ENCODE data around the gene TAS1R2.
"Not testable (repeated sequence)": the region's sequence is repeated elsewhere in the genome, so short reads cannot be mapped to it uniquely, and the experiment has no call there.

TAS1R2 gene

DNA sequence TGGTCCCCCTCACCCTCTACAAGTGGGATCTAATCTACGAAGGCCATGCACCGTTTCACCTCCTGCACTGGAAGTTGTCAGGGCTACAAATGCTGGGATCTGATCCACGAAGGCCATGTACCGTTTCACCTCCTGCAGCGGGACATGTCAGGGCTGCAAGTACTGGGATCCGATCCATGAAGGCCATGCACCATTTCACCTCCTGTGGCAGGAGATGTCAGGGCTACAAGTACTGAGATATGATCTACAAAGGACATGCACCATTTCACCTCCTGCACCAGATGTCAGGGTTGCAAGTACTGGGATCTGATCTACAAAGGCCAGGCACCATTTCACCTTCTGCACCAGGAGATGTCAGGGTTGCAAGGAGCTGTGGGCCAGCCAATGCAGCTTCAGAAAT, 35.9 kb upstream of the TAS1R2 start:
- Mint-ChIP-seq H3K36me3 (ENCODE audit: insufficient read depth) (peaks cover 2% of the 10 kb centered on the region), H3K27ac (ENCODE audit: low read depth) (no peak overlapping the region), H3K27me3 (no peaks in the 10 kb centered on the region), H3K9me3 (no peaks in the 10 kb centered on the region), H3K4me3 (no peak overlapping the region), H3K4me1 (no peaks in the 10 kb centered on the region)
- no peak for ATAC-seq (replicated peaks; ENCODE audit: extremely low read depth, poor library complexity, severe bottlenecking)
- DNase-seq (ENCODE audit: low spot score in 2 of 2): no peak

DNA sequence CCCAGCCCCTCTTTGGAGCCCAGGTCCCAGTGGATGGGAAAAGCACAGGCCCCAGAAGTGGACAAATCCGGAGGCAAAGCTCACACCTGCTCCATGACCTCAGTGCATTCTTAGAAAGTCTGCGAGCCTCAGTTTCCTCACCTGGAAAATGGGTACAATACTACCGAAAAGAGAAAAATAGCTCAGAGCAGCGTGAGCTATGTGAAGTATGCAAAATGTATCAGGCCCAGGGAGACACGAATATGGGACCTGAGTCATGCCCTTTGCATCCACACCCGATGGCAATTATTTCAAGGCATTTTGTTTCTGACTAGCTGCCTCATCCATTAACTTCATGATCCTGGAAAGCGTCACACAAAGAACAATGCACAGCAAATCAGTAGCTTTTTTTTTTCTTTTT, 33.7 kb upstream of the TAS1R2 start:
- Mint-ChIP-seq H3K27ac (ENCODE audit: low read depth) (no peak overlapping the region), H3K36me3 (ENCODE audit: insufficient read depth) (peaks cover 2% of the 10 kb centered on the region), H3K27me3 (no peaks in the 10 kb centered on the region), H3K4me3 (no peak overlapping the region), H3K4me1 (no peaks in the 10 kb centered on the region), H3K9me3 (no peaks in the 10 kb centered on the region)
- DNase-seq (ENCODE audit: low spot score in 2 of 2) (no peak), ATAC-seq (replicated peaks; ENCODE audit: extremely low read depth, poor library complexity, severe bottlenecking) (no peak)

DNA sequence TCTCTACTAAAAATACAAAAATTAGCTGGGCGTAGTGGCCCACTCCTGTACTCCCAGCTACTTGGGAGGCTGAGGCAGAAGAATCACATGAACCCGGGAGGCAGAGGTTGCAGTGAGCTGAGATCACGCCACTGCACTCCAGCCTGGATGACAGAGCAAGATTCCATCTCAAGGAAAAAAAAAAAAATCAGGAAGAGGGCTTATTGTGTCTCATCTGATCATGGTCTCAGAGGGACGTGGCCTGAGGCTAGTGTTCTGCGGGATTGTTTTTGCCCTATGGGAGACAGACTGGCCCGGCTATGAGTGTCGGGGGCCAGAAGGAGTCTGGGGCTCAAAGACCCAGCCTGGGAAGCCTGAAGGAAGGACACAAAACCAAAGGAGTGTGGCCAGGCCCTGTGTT, 32.4 kb upstream of the TAS1R2 start:
- H3K4me1 Mint-ChIP-seq; ATAC-seq (replicated peaks; ENCODE audit: extremely low read depth, poor library complexity, severe bottlenecking); DNase-seq (ENCODE audit: low spot score in 2 of 2); H3K4me3 Mint-ChIP-seq; H3K27me3 Mint-ChIP-seq; H3K36me3 Mint-ChIP-seq (ENCODE audit: insufficient read depth); H3K9me3 Mint-ChIP-seq: not testable (repeated sequence)
- peak overlapping the region; percentile 60 for H3K27ac Mint-ChIP-seq (ENCODE audit: low read depth)

DNA sequence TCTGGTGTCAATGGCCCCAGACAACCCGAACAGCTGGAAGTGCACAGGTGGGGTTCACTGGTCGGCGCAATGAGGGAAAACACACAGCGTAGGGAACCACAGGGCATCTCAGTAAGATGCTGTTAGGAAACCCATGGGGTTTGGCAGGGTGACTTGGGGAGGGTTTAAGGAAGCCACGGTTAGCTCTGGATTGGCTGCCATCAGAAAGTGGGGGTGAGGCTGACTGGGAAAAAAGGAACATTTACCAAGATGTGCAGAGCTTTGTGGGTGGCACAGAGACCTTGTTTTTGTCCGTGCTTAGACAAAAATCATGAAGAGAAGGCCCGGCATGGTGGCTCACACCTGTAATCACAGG, 31.9 kb upstream of the TAS1R2 start:
- Mint-ChIP-seq H3K4me3 (no peak overlapping the region), H3K4me1 (no peaks in the 10 kb centered on the region), H3K9me3 (no peaks in the 10 kb centered on the region), H3K36me3 (ENCODE audit: insufficient read depth) (no peaks in the 10 kb centered on the region), H3K27me3 (no peaks in the 10 kb centered on the region), H3K27ac (ENCODE audit: low read depth) (no peak overlapping the region)
- DNase-seq (ENCODE audit: low spot score in 2 of 2) (no peak), ATAC-seq (replicated peaks; ENCODE audit: extremely low read depth, poor library complexity, severe bottlenecking) (no peak)

DNA sequence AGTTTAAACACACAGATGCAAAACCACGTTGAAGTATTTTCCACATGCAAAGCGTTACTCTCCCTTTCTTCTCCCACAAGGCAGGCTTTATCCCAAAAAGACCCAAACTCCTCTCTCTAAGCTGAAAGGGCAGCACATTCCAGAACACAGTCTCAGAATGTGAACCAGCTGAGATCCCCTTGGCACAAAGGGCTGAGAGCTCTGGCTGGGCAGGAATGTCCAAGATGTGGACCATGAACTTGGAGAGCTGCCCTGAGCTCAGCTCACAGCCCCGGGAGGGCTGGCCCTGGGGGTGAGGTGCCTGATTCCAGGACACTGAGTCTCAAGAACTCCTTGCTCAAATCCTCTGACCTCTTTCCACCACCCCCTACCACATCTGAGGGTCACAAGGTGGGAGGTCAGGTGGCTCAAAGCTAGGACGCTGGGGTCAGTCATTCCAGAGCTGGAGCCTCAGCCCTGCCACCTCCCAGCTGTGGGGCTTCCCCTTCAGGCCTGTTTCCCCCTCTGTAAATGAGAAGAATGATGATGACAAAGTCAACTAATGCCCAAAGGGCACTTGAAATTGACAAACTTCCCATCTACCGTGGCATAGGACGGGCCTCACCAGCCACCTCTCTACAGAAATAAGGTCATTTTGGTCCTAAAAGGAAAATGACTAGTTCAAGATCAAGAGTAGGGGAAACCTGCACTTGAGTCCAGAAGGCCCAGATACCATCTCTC, 31.4 kb upstream of the TAS1R2 start:
- no peak overlapping the region for H3K27ac Mint-ChIP-seq (ENCODE audit: low read depth)
- H3K9me3 Mint-ChIP-seq: no peaks in the 10 kb centered on the region
- ATAC-seq (replicated peaks; ENCODE audit: extremely low read depth, poor library complexity, severe bottlenecking) (no peak), DNase-seq (ENCODE audit: low spot score in 2 of 2) (no peak)
- H3K27me3 Mint-ChIP-seq: no peaks in the 10 kb centered on the region
- no peak overlapping the region for H3K4me3 Mint-ChIP-seq
- H3K4me1 Mint-ChIP-seq: no peaks in the 10 kb centered on the region
- no peaks in the 10 kb centered on the region for H3K36me3 Mint-ChIP-seq (ENCODE audit: insufficient read depth)

DNA sequence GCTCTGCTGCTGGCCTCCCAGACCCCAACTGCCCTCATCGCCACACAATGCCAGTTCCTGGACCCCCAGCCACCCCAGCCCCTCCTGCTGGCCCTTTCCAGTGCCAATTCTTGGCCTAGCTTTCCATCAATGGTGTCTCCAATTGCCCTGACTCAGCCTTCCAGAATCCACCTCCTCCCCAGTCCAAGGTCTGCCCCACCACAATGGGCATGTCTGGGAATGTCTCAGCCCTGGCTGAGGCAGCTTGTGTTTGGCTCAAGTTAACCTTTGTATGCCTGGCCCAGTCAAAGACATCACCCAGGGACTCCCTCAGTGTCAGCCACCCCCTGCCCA, 26.5 kb upstream of the TAS1R2 start:
- Mint-ChIP-seq H3K36me3 (ENCODE audit: insufficient read depth) (peaks cover 3% of the 10 kb centered on the region), H3K27ac (ENCODE audit: low read depth) (peak overlapping the region; percentile 44), H3K9me3 (no peaks in the 10 kb centered on the region), H3K4me3 (no peak overlapping the region), H3K27me3 (no peaks in the 10 kb centered on the region), H3K4me1 (no peaks in the 10 kb centered on the region)
- DNase-seq (ENCODE audit: low spot score in 2 of 2) (no peak), ATAC-seq (replicated peaks; ENCODE audit: extremely low read depth, poor library complexity, severe bottlenecking) (no peak)

DNA sequence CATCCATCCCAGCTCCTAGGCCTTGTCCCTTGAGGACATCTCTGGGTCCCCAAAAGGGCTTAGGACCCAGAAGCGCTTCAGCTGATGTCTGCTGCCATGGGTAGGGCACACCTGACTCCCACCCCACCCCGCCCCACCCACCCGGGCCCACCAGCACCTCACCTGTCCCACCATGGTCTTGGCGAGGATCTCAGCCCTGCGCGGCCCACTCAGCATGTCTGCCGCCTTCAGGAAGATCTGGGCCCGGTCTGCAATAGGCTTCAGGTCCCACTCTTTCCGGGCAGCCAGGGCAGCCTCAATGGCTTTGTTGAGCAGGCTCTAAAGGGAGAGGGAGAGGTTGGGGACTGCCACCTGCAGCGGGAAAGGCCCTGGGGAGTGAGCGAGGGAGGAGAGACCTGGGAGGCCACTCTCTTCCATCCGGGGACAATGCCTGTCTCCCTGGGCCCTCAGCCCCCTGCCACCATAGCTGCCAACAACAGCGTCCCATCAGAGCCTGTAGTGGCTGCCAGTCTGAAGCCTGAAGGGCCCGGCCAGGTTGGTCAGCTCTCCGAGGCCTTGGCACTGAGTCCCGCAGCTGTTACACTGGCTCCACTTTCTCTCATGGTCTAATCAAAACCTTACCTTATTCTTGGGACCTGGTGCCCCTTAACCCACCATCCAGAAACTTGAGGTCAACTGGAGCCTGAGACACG, 26.0 kb upstream of the TAS1R2 start:
- H3K9me3 Mint-ChIP-seq: no peaks in the 10 kb centered on the region
- DNase-seq (ENCODE audit: low spot score in 2 of 2): no peak
- no peaks in the 10 kb centered on the region for H3K4me1 Mint-ChIP-seq
- ATAC-seq (replicated peaks; ENCODE audit: extremely low read depth, poor library complexity, severe bottlenecking): no peak
- H3K27ac Mint-ChIP-seq (ENCODE audit: low read depth): peak overlapping the region; percentile 44
- peaks cover 3% of the 10 kb centered on the region for H3K36me3 Mint-ChIP-seq (ENCODE audit: insufficient read depth)
- H3K4me3 Mint-ChIP-seq: no peak overlapping the region
- H3K27me3 Mint-ChIP-seq: no peaks in the 10 kb centered on the region

DNA sequence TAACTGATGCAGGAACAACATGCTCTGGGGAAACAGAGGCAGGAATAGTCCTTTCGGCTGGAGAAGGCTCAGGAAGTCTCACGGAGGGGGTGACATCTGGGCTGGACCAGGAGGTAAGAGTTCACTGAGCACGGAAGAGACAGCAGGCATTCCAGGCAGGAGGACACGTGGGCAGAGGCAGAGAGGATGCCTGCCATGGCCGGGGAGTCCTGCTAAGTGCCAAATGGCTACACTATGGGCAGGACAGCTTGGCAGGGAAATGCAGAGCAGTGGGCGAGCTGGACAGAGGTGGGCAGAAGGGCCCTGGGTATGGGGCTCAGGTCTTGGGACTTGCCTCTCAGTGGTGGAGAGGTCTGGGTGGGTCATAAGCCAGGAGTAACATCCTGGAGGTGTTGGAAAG, 25.3 kb upstream of the TAS1R2 start:
- H3K36me3 Mint-ChIP-seq (ENCODE audit: insufficient read depth): peaks cover 3% of the 10 kb centered on the region
- H3K27me3 Mint-ChIP-seq: no peaks in the 10 kb centered on the region
- no peaks in the 10 kb centered on the region for H3K4me1 Mint-ChIP-seq
- ATAC-seq (replicated peaks; ENCODE audit: extremely low read depth, poor library complexity, severe bottlenecking): no peak
- no peak overlapping the region for H3K4me3 Mint-ChIP-seq
- no peaks in the 10 kb centered on the region for H3K9me3 Mint-ChIP-seq
- H3K27ac Mint-ChIP-seq (ENCODE audit: low read depth): no peak overlapping the region
- no peak for DNase-seq (ENCODE audit: low spot score in 2 of 2)

DNA sequence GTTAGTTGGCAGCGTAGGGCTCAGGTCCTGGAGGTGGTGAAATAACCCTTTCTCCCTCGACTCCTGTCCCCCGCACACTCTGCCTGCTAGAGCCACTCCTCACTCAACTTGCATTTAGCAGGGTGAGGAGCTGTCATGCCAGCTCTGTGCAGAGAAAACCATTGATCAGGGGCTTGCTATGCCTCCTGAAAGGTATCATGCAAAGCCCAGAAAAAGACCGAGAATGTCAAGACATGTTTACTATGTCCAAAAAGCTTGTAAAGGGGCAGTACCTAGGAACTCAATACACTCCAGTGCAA, 24.9 kb upstream of the TAS1R2 start:
- no peak overlapping the region for H3K27ac Mint-ChIP-seq (ENCODE audit: low read depth)
- no peaks in the 10 kb centered on the region for H3K4me1 Mint-ChIP-seq
- ATAC-seq (replicated peaks; ENCODE audit: extremely low read depth, poor library complexity, severe bottlenecking) (no peak), DNase-seq (ENCODE audit: low spot score in 2 of 2) (no peak)
- no peak overlapping the region for H3K4me3 Mint-ChIP-seq
- H3K9me3 Mint-ChIP-seq: no peaks in the 10 kb centered on the region
- H3K27me3 Mint-ChIP-seq: no peaks in the 10 kb centered on the region
- peaks cover 3% of the 10 kb centered on the region for H3K36me3 Mint-ChIP-seq (ENCODE audit: insufficient read depth)

DNA sequence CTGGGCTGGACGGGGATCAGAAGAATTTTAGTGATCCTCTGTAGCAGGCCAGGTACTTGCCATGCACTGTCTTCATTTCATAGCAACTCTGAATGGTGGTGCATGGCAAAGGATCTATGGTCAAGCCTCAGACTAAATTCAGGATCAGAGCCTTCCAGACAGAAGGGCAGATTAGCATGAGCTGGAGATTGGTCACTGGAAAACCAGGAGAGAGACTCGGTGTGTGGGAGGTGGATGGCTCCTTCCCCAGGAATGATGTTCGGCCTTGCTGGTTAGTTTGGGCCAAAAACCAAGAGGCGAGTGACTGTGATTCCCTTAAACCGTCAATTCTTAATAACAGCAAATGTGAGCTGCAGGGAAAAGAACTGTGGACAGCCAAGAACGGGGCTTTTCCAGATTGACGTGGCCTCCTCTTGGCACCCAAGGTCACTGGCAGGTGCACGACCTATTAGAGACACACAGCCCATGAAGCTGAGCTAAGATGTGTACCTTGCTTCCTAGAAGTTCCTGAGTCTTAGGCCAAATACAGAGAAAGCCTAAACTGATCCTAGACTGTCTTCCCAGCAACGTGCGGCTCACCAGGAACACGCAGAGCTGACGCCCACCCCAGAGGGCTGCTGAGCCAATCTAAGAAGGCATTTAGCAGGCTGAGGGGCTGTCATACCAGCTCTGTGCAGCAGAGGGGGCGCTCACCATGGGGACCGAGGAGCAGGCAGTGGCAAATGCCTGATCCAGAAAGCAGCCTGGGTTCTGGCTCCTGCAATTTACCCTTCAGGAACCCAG, 24.4 kb upstream of the TAS1R2 start:
- Mint-ChIP-seq H3K4me3 (no peak overlapping the region), H3K9me3 (no peaks in the 10 kb centered on the region), H3K36me3 (ENCODE audit: insufficient read depth) (peaks cover 3% of the 10 kb centered on the region), H3K27me3 (no peaks in the 10 kb centered on the region), H3K4me1 (no peaks in the 10 kb centered on the region), H3K27ac (ENCODE audit: low read depth) (no peak overlapping the region)
- ATAC-seq (replicated peaks; ENCODE audit: extremely low read depth, poor library complexity, severe bottlenecking): peak; percentile 49
- peak; percentile 57 to 58 for DNase-seq (ENCODE audit: low spot score in 2 of 2)

DNA sequence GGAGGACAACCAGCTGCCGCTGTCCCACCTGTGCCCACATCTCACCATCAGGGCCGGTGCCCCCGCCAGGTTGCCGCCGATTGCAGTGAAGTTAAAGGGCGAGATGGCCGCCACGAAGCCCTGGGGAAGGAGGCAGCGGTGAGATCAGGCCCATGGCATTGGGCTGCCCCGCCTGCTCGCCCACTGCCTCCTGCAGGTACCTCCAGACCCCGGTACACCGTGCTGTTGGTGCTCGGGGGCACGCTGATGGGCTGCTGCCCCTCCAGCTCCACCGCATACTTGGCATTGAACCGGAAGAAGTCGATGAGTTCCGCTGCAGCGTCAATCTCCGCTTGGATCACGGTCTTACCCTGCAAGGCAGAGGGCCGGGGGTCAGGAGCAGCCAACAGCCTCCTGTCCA, 23.6 kb upstream of the TAS1R2 start:
- DNase-seq (ENCODE audit: low spot score in 2 of 2) (no peak), ATAC-seq (replicated peaks; ENCODE audit: extremely low read depth, poor library complexity, severe bottlenecking) (no peak)
- H3K36me3 Mint-ChIP-seq (ENCODE audit: insufficient read depth): peaks cover 3% of the 10 kb centered on the region
- H3K9me3 Mint-ChIP-seq: no peaks in the 10 kb centered on the region
- H3K4me1 Mint-ChIP-seq: no peaks in the 10 kb centered on the region
- H3K27ac Mint-ChIP-seq (ENCODE audit: low read depth): no peak overlapping the region
- no peak overlapping the region for H3K4me3 Mint-ChIP-seq
- H3K27me3 Mint-ChIP-seq: no peaks in the 10 kb centered on the region

DNA sequence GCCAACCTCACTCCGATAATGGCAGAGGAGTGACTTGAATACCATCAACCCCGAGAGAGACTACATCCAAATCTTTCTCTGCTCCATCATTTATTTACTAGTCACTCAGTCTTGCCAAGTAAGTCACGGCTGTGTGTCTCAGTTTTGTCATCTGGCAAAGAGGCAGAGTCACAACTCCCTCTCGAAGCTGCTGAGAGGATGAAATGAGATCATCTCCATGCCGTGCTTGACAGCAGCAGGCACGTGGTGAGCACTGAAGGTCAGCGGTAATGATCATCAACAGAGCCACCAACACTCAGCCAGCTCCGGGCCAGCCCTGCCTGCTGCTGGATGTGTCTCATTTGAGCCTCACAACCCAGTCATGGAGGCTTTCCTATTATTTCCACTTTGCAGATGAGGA, 23.0 kb upstream of the TAS1R2 start:
- DNase-seq (ENCODE audit: low spot score in 2 of 2): no peak
- Mint-ChIP-seq H3K27me3 (no peaks in the 10 kb centered on the region), H3K9me3 (no peaks in the 10 kb centered on the region), H3K4me1 (no peaks in the 10 kb centered on the region), H3K4me3 (no peak overlapping the region), H3K36me3 (ENCODE audit: insufficient read depth) (peaks cover 3% of the 10 kb centered on the region), H3K27ac (ENCODE audit: low read depth) (no peak overlapping the region)
- no peak for ATAC-seq (replicated peaks; ENCODE audit: extremely low read depth, poor library complexity, severe bottlenecking)

Data from central memory CD8-positive, alpha-beta T cell (primary cell).